ENCODE measurements around the gene CACNA1D.

The CACNA1D gene

DNA sequence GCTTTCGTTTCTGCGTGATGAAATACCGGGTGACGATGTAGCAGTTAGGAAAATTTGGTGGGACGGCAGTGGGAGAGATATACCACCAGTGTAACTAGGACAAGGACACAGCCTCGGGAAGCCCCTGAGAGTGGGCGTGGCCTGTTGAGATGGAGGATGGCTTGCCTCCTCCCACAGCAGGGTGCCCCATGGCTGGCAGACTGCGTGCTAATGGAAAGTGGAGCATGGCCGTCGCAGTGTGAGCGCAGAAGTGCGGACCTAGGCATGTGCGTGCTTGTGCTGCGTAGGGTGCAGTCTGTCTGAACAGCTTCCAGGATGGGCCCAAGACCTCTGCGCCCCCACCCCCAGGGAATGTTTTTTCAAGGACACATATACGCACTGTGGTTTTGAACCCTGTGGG, 295.0 kb downstream of the CACNA1D start:
- Histone ChIP-seq H3K4me2 (ENCODE audit: low read length, poor library complexity, severe bottlenecking) (no peak overlapping the region), H2BK120ac (ENCODE audit: low read depth, low read length) (no peak overlapping the region), H2AFZ (ENCODE audit: low read depth, low read length) (no peak overlapping the region), H3K18ac (ENCODE audit: low read depth in 1 of 2, low read length in 2 of 2) (no peak overlapping the region), H2AK5ac (ENCODE audit: low read length, severe bottlenecking) (no peak overlapping the region), H2BK5ac (ENCODE audit: low read depth, low read length, poor library complexity, severe bottlenecking) (no peak overlapping the region), H2BK12ac (ENCODE audit: low read length in 2 of 2) (no peak overlapping the region), H3K23ac (ENCODE audit: low read length in 2 of 2) (no peak overlapping the region), H3K27ac (ENCODE audit: low read length, poor library complexity, severe bottlenecking) (no peak overlapping the region), H2BK15ac (ENCODE audit: low read depth, poor library complexity, severe bottlenecking) (no peak overlapping the region), H3K27me3 (ENCODE audit: control insufficient read depth in 1 of 2, insufficient read depth in 1 of 2, low read length in 2 of 2) (peaks cover 23 to 33% of the 10 kb centered on the region in 2 experiments), H3K4ac (ENCODE audit: low read depth in 1 of 2, low read length in 2 of 2) (no peak overlapping the region), H3K9me3 (ENCODE audit: control insufficient read depth, low read length) (no peaks in the 10 kb centered on the region), H4K8ac (ENCODE audit: low read length) (no peak overlapping the region), H3K4me3 (ENCODE audit: insufficient read depth in 1 of 2, low read depth in 1 of 2, low read length in 2 of 2) (no peak overlapping the region), H4K91ac (ENCODE audit: low read length) (no peak overlapping the region), H3K79me1 (replicated peaks; ENCODE audit: low read length, poor library complexity, severe bottlenecking) (no peaks in the 10 kb centered on the region), H3K14ac (ENCODE audit: low read length in 2 of 2) (no peak overlapping the region), H3K4me1 (ENCODE audit: control insufficient read depth, insufficient read depth, low read depth, low read length) (no peaks in the 10 kb centered on the region), H3K9ac (ENCODE audit: low read length) (no peak overlapping the region), H3K36me3 (ENCODE audit: control insufficient read depth in 1 of 2, insufficient read depth in 2 of 2, low read depth in 1 of 2, low read length in 2 of 2) (no peaks in the 10 kb centered on the region)
- no peak for DNase-seq
- 91% methylated on average over 16 of the region's 16 CpGs for WGBS

- Histone ChIP-seq H3K4me3 (ENCODE audit: insufficient read depth in 1 of 2, low read depth in 1 of 2, low read length in 2 of 2) (no peak overlapping the region), H3K4me1 (ENCODE audit: control insufficient read depth, insufficient read depth, low read depth, low read length) (no peaks in the 10 kb centered on the region), H3K9me3 (ENCODE audit: control insufficient read depth, low read length) (no peaks in the 10 kb centered on the region), H3K18ac (ENCODE audit: low read depth in 1 of 2, low read length in 2 of 2) (no peak overlapping the region), H2BK15ac (ENCODE audit: low read depth, poor library complexity, severe bottlenecking) (no peak overlapping the region), H3K4ac (ENCODE audit: low read depth in 1 of 2, low read length in 2 of 2) (no peak overlapping the region), H4K8ac (ENCODE audit: low read length) (no peak overlapping the region), H3K23ac (ENCODE audit: low read length in 2 of 2) (no peak overlapping the region), H2AK5ac (ENCODE audit: low read length, severe bottlenecking) (no peak overlapping the region), H3K14ac (ENCODE audit: low read length in 2 of 2) (no peak overlapping the region), H2BK12ac (ENCODE audit: low read length in 2 of 2) (no peak overlapping the region), H3K9ac (ENCODE audit: low read length) (no peak overlapping the region), H2BK120ac (ENCODE audit: low read depth, low read length) (no peak overlapping the region), H3K36me3 (ENCODE audit: control insufficient read depth in 1 of 2, insufficient read depth in 2 of 2, low read depth in 1 of 2, low read length in 2 of 2) (no peaks in the 10 kb centered on the region), H2BK5ac (ENCODE audit: low read depth, low read length, poor library complexity, severe bottlenecking) (no peak overlapping the region), H4K91ac (ENCODE audit: low read length) (no peak overlapping the region), H3K79me1 (replicated peaks; ENCODE audit: low read length, poor library complexity, severe bottlenecking) (no peaks in the 10 kb centered on the region), H2AFZ (ENCODE audit: low read depth, low read length) (no peak overlapping the region), H3K27ac (ENCODE audit: low read length, poor library complexity, severe bottlenecking) (no peak overlapping the region), H3K4me2 (ENCODE audit: low read length, poor library complexity, severe bottlenecking) (no peak overlapping the region), H3K27me3 (ENCODE audit: control insufficient read depth in 1 of 2, insufficient read depth in 1 of 2, low read length in 2 of 2) (peaks cover 18 to 27% of the 10 kb centered on the region in 2 experiments)
- no peak for DNase-seq
- 94% methylated on average over 5 of the region's 5 CpGs for WGBS
Observed at GRCh38 chr3:53790470-53790869, 296.1 kb downstream of the CACNA1D start.

DNA sequence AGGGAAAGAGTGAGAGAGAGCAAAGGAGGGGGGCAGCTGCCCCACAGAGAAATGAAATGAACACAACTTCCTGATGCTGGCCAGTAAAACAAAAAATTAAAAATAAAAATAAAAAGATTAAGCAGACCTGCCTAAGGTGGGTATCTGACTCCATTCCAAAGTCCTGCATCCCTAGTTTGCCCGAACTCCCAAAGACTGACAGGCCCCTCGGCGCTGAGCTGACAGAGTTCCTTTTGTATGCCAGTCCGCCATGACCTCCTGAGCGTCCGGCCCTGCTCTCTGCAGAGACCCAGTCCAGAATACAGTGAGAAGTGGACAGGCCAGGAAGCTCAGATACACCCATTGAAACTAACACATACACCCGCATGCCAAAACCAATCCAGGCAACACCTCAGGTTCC, 296.9 kb downstream of the CACNA1D start:
- Histone ChIP-seq H3K79me1 (replicated peaks; ENCODE audit: low read length, poor library complexity, severe bottlenecking) (no peaks in the 10 kb centered on the region), H3K4ac (ENCODE audit: low read depth in 1 of 2, low read length in 2 of 2) (no peak overlapping the region), H3K18ac (ENCODE audit: low read depth in 1 of 2, low read length in 2 of 2) (no peak overlapping the region), H2BK5ac (ENCODE audit: low read depth, low read length, poor library complexity, severe bottlenecking) (no peak overlapping the region), H3K4me3 (ENCODE audit: insufficient read depth in 1 of 2, low read depth in 1 of 2, low read length in 2 of 2) (no peak overlapping the region), H3K9ac (ENCODE audit: low read length) (no peak overlapping the region), H3K27me3 (ENCODE audit: control insufficient read depth in 1 of 2, insufficient read depth in 1 of 2, low read length in 2 of 2) (peaks cover 18 to 26% of the 10 kb centered on the region in 2 experiments), H2BK120ac (ENCODE audit: low read depth, low read length) (no peak overlapping the region), H4K8ac (ENCODE audit: low read length) (no peak overlapping the region), H2BK12ac (ENCODE audit: low read length in 2 of 2) (no peak overlapping the region), H3K27ac (ENCODE audit: low read length, poor library complexity, severe bottlenecking) (no peak overlapping the region), H2AFZ (ENCODE audit: low read depth, low read length) (no peak overlapping the region), H3K4me1 (ENCODE audit: control insufficient read depth, insufficient read depth, low read depth, low read length) (no peaks in the 10 kb centered on the region), H2AK5ac (ENCODE audit: low read length, severe bottlenecking) (no peak overlapping the region), H3K14ac (ENCODE audit: low read length in 2 of 2) (no peak overlapping the region), H3K23ac (ENCODE audit: low read length in 2 of 2) (no peak overlapping the region), H3K9me3 (ENCODE audit: control insufficient read depth, low read length) (no peaks in the 10 kb centered on the region), H4K91ac (ENCODE audit: low read length) (no peak overlapping the region), H2BK15ac (ENCODE audit: low read depth, poor library complexity, severe bottlenecking) (no peak overlapping the region), H3K36me3 (ENCODE audit: control insufficient read depth in 1 of 2, insufficient read depth in 2 of 2, low read depth in 1 of 2, low read length in 2 of 2) (no peaks in the 10 kb centered on the region), H3K4me2 (ENCODE audit: low read length, poor library complexity, severe bottlenecking) (no peak overlapping the region)
- no peak for DNase-seq
- 90% methylated on average over 7 of the region's 7 CpGs for WGBS

GRCh38 chr3:53792866-53793265, 298.5 kb downstream of the CACNA1D start:
- Histone ChIP-seq H3K14ac (ENCODE audit: low read length in 2 of 2) (no peak overlapping the region), H4K8ac (ENCODE audit: low read length) (no peak overlapping the region), H3K4me3 (ENCODE audit: insufficient read depth in 1 of 2, low read depth in 1 of 2, low read length in 2 of 2) (no peak overlapping the region), H3K36me3 (ENCODE audit: control insufficient read depth in 1 of 2, insufficient read depth in 2 of 2, low read depth in 1 of 2, low read length in 2 of 2) (no peaks in the 10 kb centered on the region), H3K27ac (ENCODE audit: low read length, poor library complexity, severe bottlenecking) (no peak overlapping the region), H3K4ac (ENCODE audit: low read depth in 1 of 2, low read length in 2 of 2) (no peak overlapping the region), H3K4me1 (ENCODE audit: control insufficient read depth, insufficient read depth, low read depth, low read length) (no peaks in the 10 kb centered on the region), H3K27me3 (ENCODE audit: control insufficient read depth in 1 of 2, insufficient read depth in 1 of 2, low read length in 2 of 2) (peaks cover 9 to 16% of the 10 kb centered on the region in 2 experiments), H2BK12ac (ENCODE audit: low read length in 2 of 2) (no peak overlapping the region), H3K9me3 (ENCODE audit: control insufficient read depth, low read length) (no peaks in the 10 kb centered on the region), H2BK5ac (ENCODE audit: low read depth, low read length, poor library complexity, severe bottlenecking) (no peak overlapping the region), H3K4me2 (ENCODE audit: low read length, poor library complexity, severe bottlenecking) (no peak overlapping the region), H3K79me1 (replicated peaks; ENCODE audit: low read length, poor library complexity, severe bottlenecking) (no peaks in the 10 kb centered on the region), H3K18ac (ENCODE audit: low read depth in 1 of 2, low read length in 2 of 2) (no peak overlapping the region), H4K91ac (ENCODE audit: low read length) (no peak overlapping the region), H2AK5ac (ENCODE audit: low read length, severe bottlenecking) (no peak overlapping the region), H3K23ac (ENCODE audit: low read length in 2 of 2) (no peak overlapping the region), H2BK120ac (ENCODE audit: low read depth, low read length) (no peak overlapping the region), H3K9ac (ENCODE audit: low read length) (no peak overlapping the region), H2BK15ac (ENCODE audit: low read depth, poor library complexity, severe bottlenecking) (no peak overlapping the region), H2AFZ (ENCODE audit: low read depth, low read length) (no peak overlapping the region)
- no peak for DNase-seq
- WGBS, result 80% methylated on average over 2 of the region's 3 CpGs

All from mesenchymal stem cell (in vitro differentiated cells and primary cell).